Stimulated activated CD4-positive, alpha-beta T cell treated with anti-CD3 and anti-CD28 coated beads, Interleukin-4, amount 100 ng/mL, for 4 hours (primary cell): ENCODE data around the gene MYL4.
"Not testable (repeated sequence)": the region's sequence is repeated elsewhere in the genome, so short reads cannot be mapped to it uniquely, and the experiment has no call there.

Experiments used
- DNase-seq, 2 experiments: peaks; one replicate each; pipeline ENCODE4 v3.0.0-alpha.2; 2020

MYL4 gene

DNA sequence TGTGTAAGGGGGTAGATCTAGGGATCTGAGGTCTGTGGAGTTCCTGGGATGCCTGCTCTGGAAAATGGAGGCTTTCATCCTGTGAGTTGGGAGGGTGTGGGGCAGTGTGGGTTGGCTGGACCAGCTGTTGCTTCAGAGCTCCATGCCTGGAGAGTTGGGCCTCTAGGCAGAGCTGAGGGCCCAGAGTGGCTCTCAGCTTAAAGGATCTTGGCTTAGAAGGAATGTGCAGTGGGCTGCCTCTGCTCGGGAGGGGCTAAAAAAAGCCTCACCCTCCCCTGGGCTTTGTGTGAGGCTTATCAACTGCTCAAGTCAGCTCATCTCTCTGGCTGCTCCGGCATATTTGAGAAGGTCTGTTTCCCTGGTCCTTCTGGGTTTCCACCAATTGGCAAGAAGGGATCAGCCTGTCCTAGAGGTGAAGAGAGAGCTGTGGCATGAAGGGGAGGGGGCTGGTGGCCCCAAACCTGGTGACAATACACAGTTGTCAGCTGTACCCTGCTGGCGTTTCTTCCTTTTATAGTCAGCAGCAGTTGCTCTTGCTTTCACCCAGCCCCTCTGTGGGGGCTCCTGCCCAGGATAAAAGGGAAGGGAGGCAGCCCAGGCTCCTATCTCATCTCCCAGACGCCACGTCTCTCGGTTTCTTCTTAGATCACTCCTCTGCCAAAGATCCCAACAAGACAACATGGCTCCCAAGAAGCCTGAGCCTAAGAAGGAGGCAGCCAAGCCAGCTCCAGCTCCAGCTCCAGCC, at the start of gene MYL4:
Gene MYL4 (plus strand): TSS at position 605 of the 745 bp plus-strand sequence. CDS start 75 bp downstream, at position 680.
- DNase-seq: no peak

DNA sequence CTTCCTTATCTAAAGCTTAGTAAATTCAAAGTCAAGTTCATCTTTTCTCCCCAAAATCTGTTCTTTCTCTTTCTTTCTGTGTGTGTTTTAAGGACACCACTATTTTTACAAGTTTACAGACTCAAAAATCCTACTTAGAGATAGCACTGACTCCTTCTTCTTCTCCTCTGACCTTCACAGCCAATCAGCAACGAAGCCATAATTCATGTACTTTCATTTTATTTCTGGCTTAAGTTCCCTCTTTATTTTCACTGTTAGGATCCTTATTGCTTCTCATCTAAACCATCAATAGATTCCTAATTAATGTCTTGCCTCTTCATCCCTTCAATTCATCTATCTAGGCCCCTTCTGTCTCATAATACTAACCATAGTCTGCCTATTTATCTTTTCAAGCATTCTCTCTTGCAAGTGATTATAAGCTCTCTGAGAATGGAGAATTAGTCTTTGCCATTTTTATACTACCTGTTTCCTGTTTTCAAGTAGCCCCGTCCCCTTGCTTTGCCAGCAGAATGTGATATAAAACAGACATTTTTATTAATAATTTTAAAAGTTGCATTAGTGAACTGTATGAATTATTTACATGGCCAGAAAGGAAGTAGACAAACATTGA, 47.0 kb upstream of the MYL4 start:
- no peak for DNase-seq

DNA sequence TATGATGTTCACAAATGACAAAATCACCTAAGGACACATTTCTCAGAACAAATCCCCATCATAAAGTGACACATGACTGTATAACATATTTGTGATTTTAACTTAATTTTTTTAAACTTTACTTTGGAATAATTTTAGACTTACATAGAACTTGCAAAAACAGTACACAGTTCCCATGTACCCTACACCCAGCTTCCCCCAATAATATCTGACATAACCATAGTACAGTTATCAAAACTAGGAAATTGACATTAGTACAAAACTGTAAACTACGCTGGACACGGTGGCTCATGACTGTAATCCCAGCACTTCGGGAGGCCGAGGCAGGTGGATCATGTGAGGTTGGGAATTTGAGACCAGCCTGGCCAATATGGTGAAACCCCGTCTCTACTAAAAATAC, 44.9 kb upstream of the MYL4 start:
- DNase-seq: no peak

DNA sequence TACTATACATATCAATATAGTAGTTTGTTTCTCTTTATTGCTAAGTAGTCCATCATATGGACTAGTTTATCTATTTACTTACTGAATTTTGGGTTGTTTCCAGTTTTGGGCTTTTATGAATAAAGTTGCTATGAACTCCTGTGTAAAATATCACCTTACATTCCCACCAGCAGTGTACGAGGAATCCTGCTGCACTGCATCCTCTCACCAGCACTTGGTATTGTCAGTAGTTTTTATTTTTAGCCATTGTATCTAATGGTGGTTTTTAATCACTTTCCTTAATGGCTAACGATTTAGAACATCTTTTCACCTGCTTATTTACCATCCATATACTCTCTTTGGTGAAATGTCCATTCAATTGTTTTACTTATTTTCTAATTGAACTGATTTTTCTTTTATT, 44.0 kb upstream of the MYL4 start:
- no peak for DNase-seq

DNA sequence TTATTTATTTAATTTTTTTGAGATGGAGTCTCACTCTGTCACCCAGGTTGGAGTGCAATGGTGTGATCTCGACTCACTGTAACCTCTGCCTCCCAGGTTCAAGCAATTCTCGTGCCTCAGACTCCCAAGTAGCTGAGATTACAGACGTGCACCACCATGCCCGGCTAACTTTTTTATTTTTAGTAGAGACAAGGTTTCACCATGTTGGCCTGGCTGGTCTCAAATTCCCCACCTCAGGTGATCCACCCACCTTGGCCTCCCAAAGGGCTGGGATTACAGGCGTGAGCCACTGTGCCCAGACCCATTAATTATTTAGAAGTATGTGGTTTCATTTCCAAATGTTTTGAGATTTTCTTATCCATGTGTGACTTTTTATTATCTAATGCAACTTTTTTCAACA, 42.3 kb upstream of the MYL4 start:
- DNase-seq: not testable (repeated sequence)

DNA sequence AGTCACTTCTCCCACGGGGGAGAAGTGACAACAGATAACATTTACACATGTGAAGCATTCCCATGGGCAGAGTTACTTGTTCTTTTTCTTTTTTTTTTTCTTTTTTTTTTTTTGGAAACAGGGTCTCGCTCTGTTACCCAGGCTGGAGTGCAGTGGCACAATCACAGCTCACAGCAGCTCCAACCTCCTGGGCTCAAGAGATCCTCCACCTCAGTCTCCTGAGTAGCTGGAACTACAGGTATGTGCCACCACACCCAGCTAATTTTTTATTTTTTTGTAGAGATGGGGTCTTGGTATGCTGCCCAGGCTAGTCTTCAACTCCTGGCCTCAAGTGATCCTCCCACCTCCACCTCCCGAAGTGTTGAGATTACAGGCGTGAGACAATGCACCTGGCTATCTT, 40.3 kb upstream of the MYL4 start:
- DNase-seq: not testable (repeated sequence)

DNA sequence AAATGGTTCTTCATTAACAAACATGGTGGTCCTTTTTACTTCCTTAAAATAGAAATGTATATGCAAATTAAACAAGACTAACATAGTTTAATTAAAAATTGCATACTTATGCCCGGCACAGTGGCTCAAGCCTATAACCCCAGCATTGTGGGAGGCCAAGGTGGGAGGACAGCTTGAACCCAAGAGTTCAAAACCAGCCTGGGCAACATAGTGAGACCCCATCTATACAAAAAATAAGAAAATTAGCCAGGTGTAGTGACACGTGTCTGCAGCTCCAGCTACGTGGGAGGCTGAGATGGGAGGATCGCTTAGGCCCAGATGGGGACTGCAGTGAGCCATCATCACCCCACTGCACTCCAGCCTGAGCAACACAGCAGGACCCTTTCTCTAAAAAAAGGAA, 38.4 kb upstream of the MYL4 start:
- DNase-seq: no peak

DNA sequence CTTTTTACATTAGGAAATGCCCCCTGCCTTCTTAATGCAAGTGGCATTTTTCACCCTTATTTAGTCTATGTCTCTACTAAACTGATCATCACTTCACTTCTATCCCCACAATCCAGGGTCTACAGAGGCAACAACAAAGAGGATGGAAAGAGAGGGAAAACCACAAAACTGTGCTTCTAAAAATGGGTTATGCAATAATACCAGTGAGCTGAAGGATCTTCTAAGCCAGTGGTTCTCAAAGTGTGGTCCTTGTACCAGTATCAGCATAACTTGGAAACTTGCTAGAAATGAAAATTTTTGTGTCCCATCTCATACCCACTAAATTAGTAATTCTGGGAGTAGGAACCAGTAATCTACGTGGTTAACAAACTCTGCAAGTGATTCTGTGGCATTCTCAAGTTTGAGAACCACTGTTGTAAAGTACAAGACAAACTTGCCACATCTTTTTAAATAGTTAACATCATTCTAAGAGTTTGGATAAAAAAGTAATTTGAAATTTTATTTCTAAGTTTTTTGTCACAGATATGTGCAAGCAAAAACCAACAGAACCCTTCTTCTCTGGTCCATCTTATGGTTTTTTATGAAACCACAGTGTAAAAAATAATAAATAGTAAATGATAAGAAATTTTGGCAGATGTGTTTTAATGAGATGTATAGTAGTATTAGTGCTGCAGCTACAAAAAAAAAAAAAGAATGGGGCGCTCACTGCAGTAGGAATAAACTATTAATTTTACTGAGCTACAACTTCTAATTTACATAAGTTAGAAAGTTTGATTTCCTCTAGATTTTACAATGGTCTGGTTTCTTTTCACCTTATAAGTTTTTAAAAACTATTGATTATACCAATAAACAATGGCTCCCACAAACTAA, 36.2 kb upstream of the MYL4 start:
- DNase-seq: no peak

DNA sequence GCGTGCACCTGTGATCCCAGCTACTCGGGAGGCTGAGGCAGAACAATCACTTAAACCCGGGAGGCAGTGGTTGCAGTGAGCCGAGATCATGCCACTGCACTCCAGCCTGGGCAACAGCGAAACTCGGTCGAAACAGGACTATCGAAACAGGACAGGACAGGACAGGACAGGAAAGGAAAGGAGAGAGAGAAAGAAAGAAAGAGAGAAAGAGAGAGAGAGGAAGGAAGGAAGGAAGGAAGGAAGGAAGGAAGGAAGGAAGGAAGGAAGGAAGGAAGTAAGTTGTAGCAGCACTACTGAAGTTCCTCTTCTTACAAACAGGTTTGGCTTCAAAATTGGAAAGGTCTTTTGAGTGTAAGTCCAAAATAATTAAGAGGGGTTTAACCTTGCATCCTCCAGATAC, 34.3 kb upstream of the MYL4 start:
- DNase-seq: not testable (repeated sequence)

DNA sequence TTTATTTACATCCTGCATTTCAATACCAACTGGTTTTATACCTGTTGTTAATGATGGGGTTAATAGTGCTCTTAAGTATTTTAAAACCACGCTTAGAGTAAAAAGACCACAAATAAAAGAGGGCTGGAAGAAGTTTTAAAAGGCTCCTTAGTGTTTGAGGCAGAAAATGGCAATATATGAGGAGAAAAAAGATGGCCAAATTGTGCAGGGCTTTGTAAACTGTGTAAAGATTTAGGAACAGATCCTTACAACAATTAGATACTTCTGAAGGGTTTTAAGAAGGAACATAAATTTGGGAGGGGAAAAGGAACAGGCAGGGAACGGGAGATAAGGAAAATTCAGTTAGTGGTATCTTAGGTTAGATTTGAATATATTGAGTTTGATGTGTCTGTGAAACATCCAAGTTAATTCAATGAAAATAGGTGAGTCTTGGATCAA, 32.7 kb upstream of the MYL4 start:
- no peak for DNase-seq

DNA sequence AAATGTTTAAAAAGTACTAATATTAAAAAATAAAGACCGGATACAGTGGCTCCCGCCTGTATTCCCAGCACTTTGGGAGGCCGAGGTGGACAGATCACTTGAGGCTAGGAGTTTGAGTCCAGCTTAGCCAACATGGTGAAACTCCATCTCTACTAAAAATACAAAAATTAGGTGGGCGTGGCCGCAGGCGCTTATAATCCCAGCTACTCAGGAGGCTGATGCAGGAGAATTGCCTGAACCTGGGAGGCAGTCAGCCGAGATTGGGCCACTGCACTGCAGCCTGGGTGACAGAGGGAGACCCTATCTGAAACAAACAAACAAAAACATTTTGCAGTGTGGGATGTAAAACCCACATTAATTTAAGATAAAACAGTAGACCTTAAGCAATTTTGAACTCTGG, 31.9 kb upstream of the MYL4 start:
- no peak for DNase-seq

DNA sequence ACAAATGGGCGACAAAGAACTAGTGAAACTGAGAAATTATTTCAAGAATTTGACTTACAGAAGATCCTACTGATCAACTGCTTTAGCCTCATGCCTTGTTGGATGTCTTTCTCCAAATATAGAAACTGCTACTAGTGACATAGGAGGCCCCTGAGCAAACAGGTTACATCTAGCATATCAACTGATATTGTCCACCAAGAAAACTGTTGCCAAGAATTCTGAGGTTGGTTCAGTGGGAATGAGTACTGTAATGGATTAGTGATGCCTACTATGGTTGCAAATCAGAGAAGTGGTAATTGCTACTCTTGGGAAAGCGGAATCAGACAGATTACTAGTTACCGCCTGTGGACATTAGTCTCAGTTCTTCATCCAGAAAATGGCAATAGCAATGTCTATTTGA, 30.0 kb upstream of the MYL4 start:
- DNase-seq: no peak

DNA sequence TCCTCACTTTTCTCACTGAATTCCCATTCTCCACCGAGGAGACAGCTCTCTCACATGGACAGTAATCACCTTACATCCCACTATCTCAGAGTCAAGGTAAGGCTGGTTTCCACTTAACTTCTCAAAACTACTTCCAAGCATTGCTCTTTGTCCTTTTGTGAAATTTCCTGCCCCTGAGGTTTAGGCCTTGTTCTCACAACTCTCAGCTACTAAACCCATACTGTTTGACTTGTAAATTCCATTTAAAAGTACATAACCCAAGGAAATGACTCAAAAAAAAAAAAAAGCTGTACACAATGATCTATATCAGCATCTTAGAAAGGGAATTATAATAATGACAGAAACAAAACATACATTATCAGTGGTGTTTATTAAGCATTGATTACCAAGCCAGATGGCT, 28.8 kb upstream of the MYL4 start:
- no peak for DNase-seq

DNA sequence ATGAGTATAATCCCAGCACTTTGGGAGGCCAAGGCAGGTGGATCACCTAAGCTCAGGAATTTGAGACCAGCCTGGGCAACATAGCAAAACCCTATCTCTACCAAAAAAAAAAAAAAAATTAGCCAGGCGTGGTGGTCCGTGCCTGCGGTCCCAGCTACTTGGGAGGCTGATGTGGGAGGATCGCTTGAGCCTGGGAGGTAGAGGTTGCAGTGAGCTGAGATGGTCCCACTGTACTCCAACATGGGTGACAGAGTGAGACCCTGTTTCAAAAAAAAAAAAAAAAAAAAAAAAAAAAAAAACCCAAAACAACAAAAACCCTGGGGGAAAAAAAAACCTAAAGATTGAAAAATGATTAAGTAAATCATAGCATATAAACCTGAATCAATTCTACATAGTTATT, 28.2 kb upstream of the MYL4 start:
- DNase-seq: not testable (repeated sequence)

DNA sequence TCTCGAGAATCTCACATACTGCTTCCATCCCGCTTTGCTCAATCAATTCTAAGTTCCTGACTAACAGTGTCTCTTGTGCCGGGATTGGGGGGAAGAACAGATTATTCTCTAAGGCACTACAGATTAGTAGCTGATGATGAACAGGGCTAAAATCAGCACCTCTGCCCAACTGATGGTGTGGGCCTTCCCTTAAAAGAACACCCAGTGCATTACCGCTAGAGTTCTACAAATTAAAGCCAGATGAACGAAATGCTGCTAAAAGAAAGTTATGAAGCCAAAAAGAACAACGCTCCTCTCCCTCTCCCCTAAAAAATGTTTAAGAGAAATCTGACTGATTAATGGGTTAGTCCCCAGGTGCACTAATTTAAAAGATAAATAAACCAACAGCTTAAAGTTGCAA, 24.5 kb upstream of the MYL4 start:
- DNase-seq: no peak

DNA sequence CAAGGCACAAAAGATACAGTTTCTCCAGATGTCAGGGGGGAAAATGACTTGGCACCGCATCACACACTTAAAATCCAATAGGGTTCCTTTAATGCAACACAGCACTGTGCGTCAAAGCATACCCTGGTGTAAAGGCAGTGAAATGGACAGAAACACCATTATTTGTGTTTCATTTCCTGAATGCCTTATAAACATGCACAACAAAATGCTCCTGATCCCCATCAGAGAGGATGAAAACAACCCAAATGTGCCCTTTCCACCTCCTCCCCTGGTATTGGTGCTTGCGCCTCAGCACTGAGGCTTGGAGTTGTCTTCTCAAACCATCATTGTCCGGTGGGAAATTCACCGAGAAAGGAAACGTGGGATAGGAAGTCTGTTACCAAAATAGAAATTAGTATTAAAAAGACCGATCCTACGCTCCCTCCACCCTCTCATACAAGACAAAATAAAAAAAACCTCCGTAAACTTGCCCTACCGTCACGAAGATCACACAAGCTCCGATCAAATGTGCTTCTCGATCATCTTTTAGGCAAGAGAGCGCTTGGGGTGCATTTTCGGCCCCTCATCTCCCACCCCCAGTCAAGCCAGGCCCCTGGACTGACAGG, 20.8 kb upstream of the MYL4 start:
- DNase-seq: no peak

DNA sequence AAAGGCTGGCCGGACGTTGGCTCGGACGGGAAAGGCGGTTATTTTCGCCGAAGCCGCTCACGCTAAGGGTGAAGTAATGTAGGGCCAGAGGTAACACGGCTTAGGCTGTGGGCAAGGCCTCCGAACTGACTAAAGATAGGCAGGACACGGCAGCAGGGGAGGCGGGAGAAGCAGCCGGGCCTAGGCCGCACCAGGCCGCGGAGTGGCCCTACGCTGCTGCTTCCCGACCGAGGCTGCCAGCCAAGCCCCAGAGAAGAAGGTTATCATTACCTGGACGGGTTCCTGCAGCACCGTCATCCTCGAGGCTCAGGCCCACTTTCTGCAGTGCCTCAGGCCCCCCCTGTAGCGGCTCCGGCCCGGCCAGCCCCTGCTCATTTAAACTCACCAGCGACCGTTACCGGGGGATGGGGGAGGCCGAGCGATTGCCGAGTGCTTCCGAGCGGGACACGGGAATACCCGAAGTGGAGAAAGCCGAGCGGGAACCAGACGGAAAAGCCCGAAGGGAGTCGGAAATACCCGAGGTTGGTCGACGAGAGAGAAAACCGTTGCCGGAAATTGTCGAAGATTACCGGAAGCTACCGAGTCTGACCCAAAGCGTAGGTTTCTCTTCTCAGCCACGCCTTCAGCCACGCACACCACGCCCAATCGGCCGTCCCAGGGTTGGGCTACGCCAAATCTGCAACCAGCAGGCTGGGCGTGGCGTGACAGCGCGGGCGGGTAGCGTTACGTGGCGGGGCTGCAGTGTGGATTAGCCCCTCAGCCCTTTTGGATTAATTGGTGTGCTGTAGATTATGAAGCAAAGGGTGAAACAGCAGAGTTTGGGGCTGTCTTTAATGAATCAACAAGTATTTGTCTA, 20.0 kb upstream of the MYL4 start, which contains the start of gene CDC27:
Gene CDC27 (minus strand): TSS at position 420 of the 856 bp plus-strand sequence. CDS start 123 bp downstream, at position 297.
- peak; percentile 99 to 100 for DNase-seq

DNA sequence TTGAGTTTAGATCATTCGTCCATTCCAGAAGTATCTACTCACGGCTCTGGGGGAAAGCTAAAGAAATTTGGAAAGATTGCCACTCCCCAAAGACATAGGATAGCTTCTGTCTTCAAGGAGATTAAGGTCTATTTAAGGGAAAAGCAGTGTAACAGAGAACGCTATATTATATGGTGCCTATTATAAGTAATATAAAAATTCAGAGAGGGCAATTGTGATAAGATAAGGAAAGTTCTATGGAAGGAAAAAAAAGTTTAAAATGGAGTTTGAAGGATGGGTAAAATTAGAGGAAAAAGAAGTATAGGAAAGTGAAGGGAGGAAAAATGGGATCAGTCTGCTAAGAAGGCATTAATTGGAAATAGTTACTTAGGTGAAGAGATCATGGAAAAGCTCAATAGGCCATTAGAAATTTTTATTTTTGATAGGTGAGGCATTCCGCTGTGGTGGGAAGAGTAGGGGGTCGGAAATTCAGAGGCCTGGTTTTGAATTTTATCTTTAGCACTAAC, 19.4 kb upstream of the MYL4 start:
- no peak for DNase-seq

DNA sequence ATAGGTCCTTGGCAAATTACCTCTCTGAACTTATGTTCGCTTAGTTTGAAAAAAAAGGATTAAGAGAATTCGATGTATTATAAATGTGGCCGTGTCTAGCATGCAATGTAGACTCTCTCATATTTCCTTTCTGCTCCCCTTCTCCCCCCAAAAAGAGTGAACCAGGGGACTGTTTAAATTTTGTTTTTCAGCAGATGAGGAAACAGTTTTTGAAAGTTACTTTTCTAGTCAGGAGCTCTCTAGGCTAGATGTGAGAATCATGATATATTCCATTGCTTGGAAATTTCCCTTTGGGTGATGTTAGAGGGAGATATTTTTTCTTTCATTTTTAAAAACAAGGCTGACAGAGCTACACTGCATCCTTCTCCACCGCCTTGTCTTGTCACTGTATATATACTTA, 18.9 kb upstream of the MYL4 start:
- no peak for DNase-seq

DNA sequence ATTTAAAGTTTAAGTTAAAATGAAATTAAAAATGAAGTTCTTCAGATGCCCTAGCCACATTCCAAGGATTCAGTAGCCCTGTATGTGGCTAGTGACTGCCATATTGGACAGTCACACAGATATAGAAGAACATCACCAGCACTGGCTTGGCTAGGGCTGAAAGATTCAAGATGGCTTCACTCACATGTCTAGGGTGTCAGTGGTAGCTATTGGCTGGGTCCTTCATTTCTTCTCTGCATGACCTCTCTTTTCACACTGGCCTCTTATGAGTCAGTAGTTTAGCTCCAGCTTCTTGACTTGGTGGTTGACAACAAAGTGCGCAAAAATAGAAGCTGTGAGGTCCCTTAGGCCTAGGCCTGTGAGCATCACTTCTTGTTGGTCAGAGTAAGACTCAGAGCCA, 18.4 kb upstream of the MYL4 start:
- no peak for DNase-seq

DNA sequence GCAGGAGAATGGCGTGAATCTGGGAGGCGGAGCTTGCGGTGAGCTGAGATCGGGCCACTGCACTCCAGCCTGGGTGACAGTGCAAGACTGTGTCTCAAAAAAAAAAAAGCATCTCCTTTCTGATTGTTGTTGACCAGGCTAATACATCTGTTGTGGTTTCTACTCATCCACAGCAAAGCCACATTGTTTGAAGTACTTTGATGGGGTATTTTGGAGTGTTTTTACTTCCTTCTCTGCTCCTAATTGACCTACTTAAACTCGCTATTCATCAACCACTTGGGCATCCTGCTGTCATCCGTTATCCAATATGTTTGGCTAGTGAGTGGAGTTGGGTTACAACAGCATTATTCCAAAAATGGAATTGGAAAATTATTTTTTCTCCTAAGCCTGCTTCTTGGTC, 16.6 kb upstream of the MYL4 start:
- DNase-seq: no peak

DNA sequence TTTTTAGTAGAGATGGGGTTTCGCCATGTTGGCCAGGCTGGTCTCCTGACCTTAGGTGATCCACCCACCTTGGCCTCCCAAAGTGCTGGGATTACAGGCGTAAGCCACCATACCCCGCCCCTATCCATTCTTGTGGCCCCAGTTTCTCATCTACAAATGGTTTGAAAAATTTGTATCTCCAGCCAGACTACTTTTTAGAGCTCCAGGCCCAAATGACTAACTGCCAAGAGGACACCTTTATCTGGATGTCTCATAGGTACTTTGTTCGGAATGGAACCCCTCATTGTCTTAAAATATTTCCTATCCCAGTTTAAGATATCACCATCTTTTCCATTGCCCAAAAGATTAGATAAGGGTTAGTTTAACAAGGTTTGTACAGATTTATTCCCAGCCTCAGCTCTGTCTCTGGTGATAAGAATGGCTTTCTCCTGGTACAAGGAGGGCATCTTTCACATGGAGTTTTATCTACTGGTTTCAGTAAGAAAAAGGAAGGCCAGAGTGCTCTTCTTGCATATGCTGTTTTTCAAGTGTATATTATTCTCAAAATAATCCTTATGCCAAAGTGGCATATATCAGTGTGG, 15.1 kb upstream of the MYL4 start:
- no peak for DNase-seq
